Stimulated activated CD8-positive, alpha-beta memory T cell treated with anti-CD3 and anti-CD28 coated beads, Interleukin-7, amount 100 ng/mL, for 4 hours (primary cell): ENCODE data around the gene TDO2.
"Not testable (repeated sequence)": the region's sequence is repeated elsewhere in the genome, so short reads cannot be mapped to it uniquely, and the experiment has no call there.

Experiments used
- DNase-seq, 2 donors: peaks; one replicate each; pipeline ENCODE4 v3.0.0-alpha.2; 2020; ENCODE audit warnings: low read depth in 2 of 2

The TDO2 gene

GRCh38 chr4:155903453-155903852, at the start of gene TDO2:
Gene TDO2 (plus strand): TSS chr4:155903696. CDS start chr4:155903759, 63 bp downstream.
- DNase-seq = no peak

GRCh38 chr4:155854582-155855226, 48.8 kb upstream of the TDO2 start:
- no peak for DNase-seq

- no peak for DNase-seq
Observed at GRCh38 chr4:155855897-155856296, 47.6 kb upstream of the TDO2 start.

- no peak for DNase-seq
Observed at GRCh38 chr4:155866177-155866576, 37.3 kb upstream of the TDO2 start, which contains the start of gene ASIC5. Gene ASIC5 (minus strand): TSS chr4:155866277. CDS start chr4:155866226, 51 bp downstream.

GRCh38 chr4:155875878-155876277, 27.6 kb upstream of the TDO2 start:
- no peak for DNase-seq

- DNase-seq = no peak
Observed at GRCh38 chr4:155877971-155878370, 25.5 kb upstream of the TDO2 start.

GRCh38 chr4:155878611-155879010, 24.9 kb upstream of the TDO2 start:
- no peak for DNase-seq

- no peak for DNase-seq
Observed at GRCh38 chr4:155879767-155880166, 23.7 kb upstream of the TDO2 start.

GRCh38 chr4:155881555-155881954, 21.9 kb upstream of the TDO2 start:
- no peak for DNase-seq

GRCh38 chr4:155883895-155884294, 19.6 kb upstream of the TDO2 start:
- DNase-seq = no peak

GRCh38 chr4:155885666-155886065, 17.8 kb upstream of the TDO2 start:
- DNase-seq = no peak

GRCh38 chr4:155887045-155887444, 16.5 kb upstream of the TDO2 start:
- no peak for DNase-seq

GRCh38 chr4:155887847-155888570, 15.5 kb upstream of the TDO2 start:
- DNase-seq = no peak

GRCh38 chr4:155889031-155889793, 14.3 kb upstream of the TDO2 start:
- DNase-seq = no peak

- no peak for DNase-seq
Observed at GRCh38 chr4:155889946-155890345, 13.6 kb upstream of the TDO2 start.

- no peak for DNase-seq
Observed at GRCh38 chr4:155891058-155891457, 12.4 kb upstream of the TDO2 start.

GRCh38 chr4:155898371-155898770, 5.1 kb upstream of the TDO2 start:
- DNase-seq = not testable (repeated sequence)

- no peak for DNase-seq
Observed at GRCh38 chr4:155899891-155900290, 3.6 kb upstream of the TDO2 start.

GRCh38 chr4:155900381-155900780, 3.1 kb upstream of the TDO2 start:
- DNase-seq = no peak

- DNase-seq = no peak
Observed at GRCh38 chr4:155901013-155901412, 2.5 kb upstream of the TDO2 start.

GRCh38 chr4:155904331-155904730, 835 bp downstream of the TDO2 start:
- DNase-seq = no peak

- DNase-seq = no peak
Observed at GRCh38 chr4:155906554-155907247, 3.2 kb downstream of the TDO2 start.
